ENCODE measurements around the gene P4HB.

GRCh38 chr17:81812571-81813370 is 47.6 kb downstream of the P4HB start:
- TF ChIP-seq KLF9 (tag by site-specific recombination; IDR thresholded peaks at IDR 0.05; ENCODE audit: low read depth) = no peak
- TF ChIP-seq CTCF (tag by site-specific recombination; IDR thresholded peaks at IDR 0.05) = no peak
- TF ChIP-seq ZNF416 (tag by site-specific recombination; IDR thresholded peaks at IDR 0.05) = no peak
- TF ChIP-seq ZNF155 (tag by site-specific recombination; IDR thresholded peaks at IDR 0.05) = no peak
- TF ChIP-seq ZSCAN5A (tag by site-specific recombination; IDR thresholded peaks at IDR 0.05) = no peak
- no peak for TF ChIP-seq ZSCAN30 (tag by site-specific recombination; IDR thresholded peaks at IDR 0.05)
- no peak for TF ChIP-seq ZNF398 (tag by site-specific recombination; IDR thresholded peaks at IDR 0.05)
- no peak for TF ChIP-seq TCF7L2 (IDR thresholded peaks at IDR 0.05; ENCODE audit: borderline replicate concordance, low read depth, low read length)
- no peak for TF ChIP-seq ZNF670 (tag by site-specific recombination; IDR thresholded peaks at IDR 0.05; ENCODE audit: low read depth)
- no peak for TF ChIP-seq ZNF248 (tag by site-specific recombination; IDR thresholded peaks at IDR 0.05)
- no peak for TF ChIP-seq ZFP41 (tag by site-specific recombination; IDR thresholded peaks at IDR 0.05; ENCODE audit: borderline replicate concordance)
- TF ChIP-seq PBX3 (CRISPR knock-in tag; IDR thresholded peaks at IDR 0.05) = no peak
- TF ChIP-seq ELK4 (IDR thresholded peaks at IDR 0.05; ENCODE audit: borderline replicate concordance, low read depth, low read length) = no peak

Data from HEK293 (cell line).